K562 (cell line): Measurements from ENCODE around the gene LRIT1.

Source experiments
- CREB1 ChIP-seq, 2 experiments: sonication (generic) in 1 of 2; formaldehyde crosslinking in 1 of 2; IDR thresholded peaks; 2 replicates each; pipeline versions ENCODE4 v1.6.1 to v1.8.0; 2012 to 2022; ENCODE audit warnings: inconsistent platforms in 1 of 2, mild to moderate bottlenecking in 1 of 2, missing genetic modification reagents in 1 of 2, moderate library complexity in 1 of 2
- HDAC8 ChIP-seq: fragments of 450-650 bp; IDR thresholded peaks from 2 replicates; pipeline ENCODE4 v1.6.1; 2016; ENCODE audit warnings: mild to moderate bottlenecking, missing genetic modification characterization, moderate library complexity, missing compliant biosample characterization
- KAT8 ChIP-seq: fragments of 450-650 bp; IDR thresholded peaks from 2 replicates; pipeline ENCODE4 v1.6.1; 2016; ENCODE audit warnings: low read depth, mild to moderate bottlenecking
- MED1 ChIP-seq: sonication (generic); formaldehyde crosslinking; IDR thresholded peaks from 2 replicates; pipeline ENCODE4 v1.8.1; 2023; ENCODE audit warnings: missing genetic modification reagents, borderline replicate concordance
- MTA3 ChIP-seq: fragments of 450-650 bp; formaldehyde crosslinking; IDR thresholded peaks from 2 replicates; pipeline ENCODE4 v1.6.1; 2017; ENCODE audit warnings: mild to moderate bottlenecking, borderline replicate concordance
- POLR2A ChIP-seq: fragments of 450-650 bp; conservative IDR thresholded peaks from 2 replicates; pipeline ENCODE4 v1.6.1; 2016
- POLR2AphosphoS2 ChIP-seq: IDR thresholded peaks from 2 replicates; pipeline ENCODE4 v1.6.1; 2012; ENCODE audit warnings: low read length, improper control_type of control experiment
- RFX1 ChIP-seq: fragments of 450-650 bp; IDR thresholded peaks from 2 replicates; pipeline ENCODE4 v1.6.1; 2016; ENCODE audit warnings: mild to moderate bottlenecking, moderate library complexity
- ZBTB7A ChIP-seq: IDR thresholded peaks from 2 replicates; pipeline ENCODE4 v1.6.1; 2011; ENCODE audit warnings: low read depth, mild to moderate bottlenecking, low read length, moderate library complexity, borderline replicate concordance; ENCODE audit not compliant: control insufficient read depth
- TF ChIP-seq, protein P1 (sequence below), 3 experiments: IDR thresholded peaks in 2 of 3; conservative IDR thresholded peaks in 1 of 3; 2 replicates each; pipeline ENCODE4 v1.5.1; 2011 to 2012; ENCODE audit warnings: low read length in 3 of 3, mild to moderate bottlenecking in 3 of 3, control low read depth in 2 of 3, improper control_type of control experiment in 1 of 3, inconsistent platforms in 1 of 3, low read depth in 1 of 3, mixed read lengths in 1 of 3, moderate library complexity in 1 of 3; ENCODE audit not compliant: insufficient read depth in 2 of 3

DNA sequence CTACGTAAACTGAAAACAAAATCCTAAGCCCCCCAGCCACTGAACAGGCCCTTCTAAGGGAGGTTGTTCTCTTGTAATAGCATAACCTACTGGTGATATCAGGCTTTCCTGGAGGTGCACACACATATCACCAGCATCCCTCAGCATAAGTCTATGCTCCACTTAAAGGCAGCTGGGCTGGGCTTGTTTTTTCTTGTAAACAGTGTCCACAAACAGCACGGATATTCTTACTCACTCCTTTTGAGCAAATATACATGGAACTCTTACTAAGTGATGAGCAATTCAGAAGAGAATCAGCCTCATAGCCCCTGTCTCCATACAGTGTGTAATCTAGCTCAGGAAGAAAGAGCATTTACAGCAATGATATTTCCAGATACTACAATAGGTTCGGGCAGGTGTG is 2.4 kb downstream of the LRIT1 start:
- TF ChIP-seq RFX1, result no peak
- no peak for TF ChIP-seq MED1 (CRISPR knock-in tag)
- no peak for TF ChIP-seq POLR2AphosphoS2
- no peak for TF ChIP-seq KAT8
- TF ChIP-seq, protein P1, sequence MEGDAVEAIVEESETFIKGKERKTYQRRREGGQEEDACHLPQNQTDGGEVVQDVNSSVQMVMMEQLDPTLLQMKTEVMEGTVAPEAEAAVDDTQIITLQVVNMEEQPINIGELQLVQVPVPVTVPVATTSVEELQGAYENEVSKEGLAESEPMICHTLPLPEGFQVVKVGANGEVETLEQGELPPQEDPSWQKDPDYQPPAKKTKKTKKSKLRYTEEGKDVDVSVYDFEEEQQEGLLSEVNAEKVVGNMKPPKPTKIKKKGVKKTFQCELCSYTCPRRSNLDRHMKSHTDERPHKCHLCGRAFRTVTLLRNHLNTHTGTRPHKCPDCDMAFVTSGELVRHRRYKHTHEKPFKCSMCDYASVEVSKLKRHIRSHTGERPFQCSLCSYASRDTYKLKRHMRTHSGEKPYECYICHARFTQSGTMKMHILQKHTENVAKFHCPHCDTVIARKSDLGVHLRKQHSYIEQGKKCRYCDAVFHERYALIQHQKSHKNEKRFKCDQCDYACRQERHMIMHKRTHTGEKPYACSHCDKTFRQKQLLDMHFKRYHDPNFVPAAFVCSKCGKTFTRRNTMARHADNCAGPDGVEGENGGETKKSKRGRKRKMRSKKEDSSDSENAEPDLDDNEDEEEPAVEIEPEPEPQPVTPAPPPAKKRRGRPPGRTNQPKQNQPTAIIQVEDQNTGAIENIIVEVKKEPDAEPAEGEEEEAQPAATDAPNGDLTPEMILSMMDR (IDR thresholded peaks at IDR 0.05 in 2 of 3, conservative IDR thresholded peaks at IDR 0.05 in 1 of 3; ENCODE audit: insufficient read depth in 2 of 3, low read depth in 1 of 3, low read length in 3 of 3), result no peak
- no peak for TF ChIP-seq ZBTB7A
- no peak for TF ChIP-seq HDAC8
- no peak for TF ChIP-seq MTA3
- TF ChIP-seq CREB1 (IDR thresholded peaks at IDR 0.05), result no peak
- TF ChIP-seq CREB1 (CRISPR knock-in tag; IDR thresholded peaks at IDR 0.05), result no peak
- no peak for TF ChIP-seq POLR2A
